Measurements from ENCODE around the gene TAF1B. TPM values are rescaled to one million over a fixed set of nuclear protein-coding genes. Genes with fewer than 3 reads are reported as not detected.

TAF1B gene
- total RNA-seq, 1 experiment from 2014 or later = 52.8 TPM

GRCh38 chr2:9892236-9892635 is 49.0 kb downstream of the TAF1B start:
- H3K4me1 ChIP-seq (ENCODE audit: insufficient read depth, low read length, poor library complexity, severe bottlenecking) = peaks cover 19% of the 10 kb centered on the region
- H3K4me3 ChIP-seq (ENCODE audit: low read depth, low read length, poor library complexity, severe bottlenecking) = no peak overlapping the region
- H3K27me3 ChIP-seq (replicated peaks; ENCODE audit: insufficient read depth, low read depth, low read length, poor library complexity) = no peaks in the 10 kb centered on the region
- H3K27ac ChIP-seq (ENCODE audit: low read depth, low read length, poor library complexity, severe bottlenecking) = no peak overlapping the region
- ChIA-PET CTCF (no interaction called here), POLR2A (ENCODE audit: low non-redundant PET) (no interaction called here)
- peaks cover 14% of the 10 kb centered on the region for H3K36me3 ChIP-seq (ENCODE audit: insufficient read depth, low read length, poor library complexity, severe bottlenecking)
- peaks cover 6% of the 10 kb centered on the region for H3K9me3 ChIP-seq (ENCODE audit: low read depth, low read length, poor library complexity, severe bottlenecking)
- TF ChIP-seq EZH2 (IDR thresholded peaks at IDR 0.05; ENCODE audit: borderline replicate concordance, low read depth, low read length, poor library complexity, severe bottlenecking) = no peak
- no peak for TF ChIP-seq CTCF (conservative IDR thresholded peaks at IDR 0.05; ENCODE audit: low read depth, low read length)
- DNase-seq (ENCODE audit: low spot score) = no peak
- intact Hi-C loops (cut with micrococcal nuclease; ENCODE audit: unreplicated experiment) = no loop called here
- no TSS peak for BruUV-seq (replicated peaks)

- peak overlapping the region; percentile 69 for H3K27ac ChIP-seq (ENCODE audit: low read depth, low read length, poor library complexity, severe bottlenecking)
- no peaks in the 10 kb centered on the region for H3K27me3 ChIP-seq (replicated peaks; ENCODE audit: insufficient read depth, low read depth, low read length, poor library complexity)
- no peak overlapping the region for H3K4me3 ChIP-seq (ENCODE audit: low read depth, low read length, poor library complexity, severe bottlenecking)
- POLR2A ChIA-PET (ENCODE audit: low non-redundant PET) = interaction anchor here (0.6 kb wide), 1 partner anchor 52 kb away, joined by 3 read pairs; no protein-coding TSS in a partner anchor
- intact Hi-C loops (cut with micrococcal nuclease; ENCODE audit: unreplicated experiment) = loop anchor here (2.0 kb wide), 1 partner anchor 35 kb away; no protein-coding TSS in a partner anchor
- DNase-seq (ENCODE audit: low spot score) = no peak
- TF ChIP-seq EZH2 (IDR thresholded peaks at IDR 0.05; ENCODE audit: borderline replicate concordance, low read depth, low read length, poor library complexity, severe bottlenecking) = no peak
- TF ChIP-seq CTCF (conservative IDR thresholded peaks at IDR 0.05; ENCODE audit: low read depth, low read length) = no peak
- H3K36me3 ChIP-seq (ENCODE audit: insufficient read depth, low read length, poor library complexity, severe bottlenecking) = no peaks in the 10 kb centered on the region
- CTCF ChIA-PET = interaction anchor here (0.6 kb wide), 1 partner anchor 152 kb away, joined by 3 read pairs; no protein-coding TSS in a partner anchor
- no peaks in the 10 kb centered on the region for H3K9me3 ChIP-seq (ENCODE audit: low read depth, low read length, poor library complexity, severe bottlenecking)
- no TSS peak for BruUV-seq (replicated peaks)
- H3K4me1 ChIP-seq (ENCODE audit: insufficient read depth, low read length, poor library complexity, severe bottlenecking) = peaks cover 35% of the 10 kb centered on the region
Measured at GRCh38 chr2:9895669-9896590, 52.7 kb downstream of the TAF1B start.

GRCh38 chr2:9897331-9897737 is 54.1 kb downstream of the TAF1B start:
- CTCF ChIA-PET = interaction anchor here (0.6 kb wide), 1 partner anchor 512 kb away, joined by 3 read pairs; no protein-coding TSS in a partner anchor
- no peaks in the 10 kb centered on the region for H3K36me3 ChIP-seq (ENCODE audit: insufficient read depth, low read length, poor library complexity, severe bottlenecking)

More at GRCh38 chr2:9897331-9897737, 54.1 kb downstream of the TAF1B start:
- peaks cover 35% of the 10 kb centered on the region for H3K4me1 ChIP-seq (ENCODE audit: insufficient read depth, low read length, poor library complexity, severe bottlenecking)
- BruUV-seq (replicated peaks) = no TSS peak
- H3K4me3 ChIP-seq (ENCODE audit: low read depth, low read length, poor library complexity, severe bottlenecking) = no peak overlapping the region
- intact Hi-C loops (cut with micrococcal nuclease; ENCODE audit: unreplicated experiment) = no loop called here
- DNase-seq (ENCODE audit: low spot score) = peak; percentile 87
- H3K27ac ChIP-seq (ENCODE audit: low read depth, low read length, poor library complexity, severe bottlenecking) = peak overlapping the region; percentile 69
- no peaks in the 10 kb centered on the region for H3K27me3 ChIP-seq (replicated peaks; ENCODE audit: insufficient read depth, low read depth, low read length, poor library complexity)
- TF ChIP-seq CTCF (conservative IDR thresholded peaks at IDR 0.05; ENCODE audit: low read depth, low read length) (no peak), EZH2 (IDR thresholded peaks at IDR 0.05; ENCODE audit: borderline replicate concordance, low read depth, low read length, poor library complexity, severe bottlenecking) (no peak)
- POLR2A ChIA-PET (ENCODE audit: low non-redundant PET) = no interaction called here
- no peaks in the 10 kb centered on the region for H3K9me3 ChIP-seq (ENCODE audit: low read depth, low read length, poor library complexity, severe bottlenecking)
